ENCODE results near the gene PARD3B.

The PARD3B gene

GRCh38 chr2:205025580-205026240 lies 480.4 kb downstream of the PARD3B start:
- TF ChIP-seq CTCF (IDR thresholded peaks at IDR 0.05; ENCODE audit: insufficient read depth, low read depth, low read length, missing control alignments): no peak
- no peak for DNase-seq (ENCODE audit: low read depth)
- no peak overlapping the region for H3K4me3 ChIP-seq (ENCODE audit: low read depth, low read length)

- DNase-seq (ENCODE audit: low read depth): no peak
- TF ChIP-seq CTCF (IDR thresholded peaks at IDR 0.05; ENCODE audit: insufficient read depth, low read depth, low read length, missing control alignments): no peak
- no peak overlapping the region for H3K4me3 ChIP-seq (ENCODE audit: low read depth, low read length)
Measured at GRCh38 chr2:205030695-205031094, 485.4 kb downstream of the PARD3B start.

DNA sequence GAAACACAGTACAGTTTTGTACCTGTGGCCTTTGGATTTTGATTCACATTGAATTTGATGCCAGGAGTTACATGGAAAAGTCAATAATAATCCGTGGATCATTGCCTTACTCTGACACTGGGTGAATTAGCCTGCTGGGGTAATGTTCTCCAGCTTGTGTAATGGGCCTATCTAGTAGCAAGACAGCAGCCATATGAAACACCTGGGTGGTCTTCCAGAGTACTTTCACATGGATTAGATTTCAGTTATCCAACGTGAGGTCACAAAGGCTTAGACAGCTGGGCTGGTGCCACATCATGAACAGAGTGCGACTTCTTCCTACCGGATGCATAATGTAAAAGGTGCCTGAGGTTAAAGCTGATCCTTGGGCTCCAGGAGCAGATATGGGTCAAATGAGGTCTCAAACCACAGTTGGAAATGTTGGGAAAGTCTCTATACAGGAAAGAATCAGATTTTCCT lies 486.8 kb downstream of the PARD3B start:
- TF ChIP-seq CTCF (IDR thresholded peaks at IDR 0.05; ENCODE audit: insufficient read depth, low read depth, low read length, missing control alignments): no peak
- DNase-seq (ENCODE audit: low read depth): no peak
- no peak overlapping the region for H3K4me3 ChIP-seq (ENCODE audit: low read depth, low read length)

DNA sequence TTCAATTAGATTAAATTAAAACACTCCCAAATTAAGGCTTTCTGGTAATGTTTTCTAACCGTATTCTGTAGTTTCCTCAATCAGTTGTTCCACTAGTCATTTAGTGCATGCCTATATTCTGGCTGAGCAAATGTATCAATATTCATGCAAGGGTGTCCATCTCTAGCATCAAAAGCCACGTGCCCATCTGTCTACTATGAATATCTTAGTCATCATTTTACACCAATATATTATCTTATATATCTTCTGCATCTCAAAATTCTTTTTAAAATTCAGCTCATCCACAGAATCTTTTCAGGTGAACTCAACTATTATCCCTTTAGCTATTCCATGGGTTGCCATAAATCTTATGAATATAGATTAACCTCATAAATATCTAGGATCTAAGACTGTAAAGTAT lies 488.2 kb downstream of the PARD3B start:
- DNase-seq (ENCODE audit: low read depth): no peak
- TF ChIP-seq CTCF (IDR thresholded peaks at IDR 0.05; ENCODE audit: insufficient read depth, low read depth, low read length, missing control alignments): no peak
- H3K4me3 ChIP-seq (ENCODE audit: low read depth, low read length): no peak overlapping the region

DNA sequence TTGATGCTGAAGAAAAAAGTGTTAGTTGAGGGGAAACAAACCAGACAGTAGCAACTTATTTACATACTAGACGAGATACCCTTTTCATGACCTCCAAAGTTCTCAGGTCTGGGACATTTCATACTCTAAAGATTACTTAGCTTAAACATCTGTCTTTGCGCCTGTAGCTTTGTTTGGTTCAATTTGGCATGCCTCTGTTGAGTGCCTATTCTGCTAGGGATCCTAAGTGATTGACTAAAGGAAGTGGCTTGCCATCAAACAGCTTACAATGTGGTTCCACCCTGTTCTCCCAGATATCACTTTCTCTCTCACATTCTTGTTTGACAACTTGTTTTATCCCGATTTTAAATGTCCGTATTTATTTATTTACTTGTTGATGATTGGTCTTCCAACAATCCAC lies 488.8 kb downstream of the PARD3B start:
- no peak for TF ChIP-seq CTCF (IDR thresholded peaks at IDR 0.05; ENCODE audit: insufficient read depth, low read depth, low read length, missing control alignments)
- no peak for DNase-seq (ENCODE audit: low read depth)
- no peak overlapping the region for H3K4me3 ChIP-seq (ENCODE audit: low read depth, low read length)

- no peak for DNase-seq (ENCODE audit: low read depth)
- no peak for TF ChIP-seq CTCF (IDR thresholded peaks at IDR 0.05; ENCODE audit: insufficient read depth, low read depth, low read length, missing control alignments)
- H3K4me3 ChIP-seq (ENCODE audit: low read depth, low read length): no peak overlapping the region
Measured at GRCh38 chr2:205040323-205040722, 495.0 kb downstream of the PARD3B start.

Data from GM12865 (cell line).